C4-2B (cell line): Measurements from ENCODE around the gene SLIT3.

ENCODE experiments used
- ZFX ChIP-seq: fragments of 450-650 bp; IDR thresholded peaks from 2 replicates; pipeline ENCODE4 v1.6.1; 2017
- TF ChIP-seq, protein P1 (sequence below): fragments of 450-650 bp; conservative IDR thresholded peaks from 2 replicates; pipeline ENCODE4 v1.5.1; 2017; ENCODE audit warnings: mild to moderate bottlenecking

DNA sequence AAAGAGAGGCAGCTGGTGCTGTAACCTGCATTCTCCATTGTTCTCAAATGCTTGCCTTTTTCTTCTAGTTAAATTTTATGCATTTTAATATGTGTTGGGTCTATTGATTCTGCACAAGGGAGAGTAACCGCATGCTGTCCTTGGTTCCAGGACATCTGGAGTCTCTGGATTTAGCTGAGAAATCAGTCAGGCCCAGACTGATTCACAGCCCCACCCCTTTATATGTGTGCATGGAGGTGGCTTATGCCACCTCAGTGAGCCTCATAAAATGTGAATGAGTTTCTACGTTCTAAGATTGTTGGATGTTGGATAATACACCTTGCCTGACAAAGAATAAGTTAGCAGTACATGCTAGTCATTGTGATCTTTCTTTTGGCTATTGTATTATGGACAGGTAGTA, 611.7 kb downstream of the SLIT3 start:
- TF ChIP-seq, protein P1, sequence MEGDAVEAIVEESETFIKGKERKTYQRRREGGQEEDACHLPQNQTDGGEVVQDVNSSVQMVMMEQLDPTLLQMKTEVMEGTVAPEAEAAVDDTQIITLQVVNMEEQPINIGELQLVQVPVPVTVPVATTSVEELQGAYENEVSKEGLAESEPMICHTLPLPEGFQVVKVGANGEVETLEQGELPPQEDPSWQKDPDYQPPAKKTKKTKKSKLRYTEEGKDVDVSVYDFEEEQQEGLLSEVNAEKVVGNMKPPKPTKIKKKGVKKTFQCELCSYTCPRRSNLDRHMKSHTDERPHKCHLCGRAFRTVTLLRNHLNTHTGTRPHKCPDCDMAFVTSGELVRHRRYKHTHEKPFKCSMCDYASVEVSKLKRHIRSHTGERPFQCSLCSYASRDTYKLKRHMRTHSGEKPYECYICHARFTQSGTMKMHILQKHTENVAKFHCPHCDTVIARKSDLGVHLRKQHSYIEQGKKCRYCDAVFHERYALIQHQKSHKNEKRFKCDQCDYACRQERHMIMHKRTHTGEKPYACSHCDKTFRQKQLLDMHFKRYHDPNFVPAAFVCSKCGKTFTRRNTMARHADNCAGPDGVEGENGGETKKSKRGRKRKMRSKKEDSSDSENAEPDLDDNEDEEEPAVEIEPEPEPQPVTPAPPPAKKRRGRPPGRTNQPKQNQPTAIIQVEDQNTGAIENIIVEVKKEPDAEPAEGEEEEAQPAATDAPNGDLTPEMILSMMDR, result no peak
- TF ChIP-seq ZFX, result no peak
